DND-41 (cell line): Measurements from ENCODE around the gene MYO1D.

Source experiments
- ATAC-seq: fragments of 200-7000 bp; cut with Tn5 transposase; 3 replicates; pipeline ENCODE4 v1.9.1; 2021; ENCODE audit warnings: low read depth; ENCODE audit not compliant: insufficient read depth
- DNase-seq: peaks from one replicate; pipeline ENCODE4 v3.0.0-alpha.2; 2020
- H2AFZ ChIP-seq: 2 replicates; pipeline ENCODE4 v1.6.0; 2012; ENCODE audit warnings: low read depth, low read length
- H3K27ac ChIP-seq: 2 replicates; pipeline ENCODE4 v1.5.1; 2012; ENCODE audit warnings: low read length, inconsistent platforms
- H3K27me3 ChIP-seq: fragments of 200-600 bp; sonication (generic); 2 replicates; pipeline ENCODE4 v1.6.0; 2012; ENCODE audit warnings: low read length, mild to moderate bottlenecking, inconsistent platforms; ENCODE audit not compliant: insufficient read depth, poor library complexity
- H3K36me3 ChIP-seq: 2 replicates; pipeline ENCODE4 v1.5.1; 2012; ENCODE audit warnings: low read length, inconsistent platforms; ENCODE audit not compliant: insufficient read depth
- H3K4me1 ChIP-seq: 2 replicates; pipeline ENCODE4 v1.5.1; 2012; ENCODE audit warnings: mild to moderate bottlenecking, low read length; ENCODE audit not compliant: insufficient read depth
- H3K4me2 ChIP-seq: 2 replicates; pipeline ENCODE4 v1.6.0; 2012; ENCODE audit warnings: mild to moderate bottlenecking, moderate library complexity, low read length, inconsistent platforms; ENCODE audit not compliant: insufficient read depth
- H3K4me3 ChIP-seq, 2 experiments: fragments of 200-600 bp in 1 of 2; shearing (Covaris generic) in 1 of 2; 2 replicates each; pipeline ENCODE4 v1.5.1; 2012 to 2016; ENCODE audit warnings: inconsistent platforms in 2 of 2, low read length in 2 of 2, mild to moderate bottlenecking in 2 of 2, low read depth in 1 of 2, moderate library complexity in 1 of 2
- H3K79me2 ChIP-seq: 2 replicates; pipeline ENCODE4 v1.6.0; 2012; ENCODE audit warnings: low read length, inconsistent platforms; ENCODE audit not compliant: insufficient read depth
- H3K9ac ChIP-seq: 2 replicates; pipeline ENCODE4 v1.6.0; 2012; ENCODE audit warnings: low read depth, mild to moderate bottlenecking, inconsistent platforms, low read length, moderate library complexity
- H3K9me3 ChIP-seq: 2 replicates; pipeline ENCODE4 v1.5.1; 2012; ENCODE audit warnings: low read length, moderate library complexity, mild to moderate bottlenecking, inconsistent platforms; ENCODE audit not compliant: insufficient read depth, severe bottlenecking
- H4K20me1 ChIP-seq: 2 replicates; pipeline ENCODE4 v1.6.0; 2012; ENCODE audit warnings: low read length; ENCODE audit not compliant: insufficient read depth
- EZH2 ChIP-seq: IDR thresholded peaks from 3 replicates; pipeline ENCODE4 v1.6.1; 2012; ENCODE audit warnings: borderline replicate concordance, low read depth, mild to moderate bottlenecking, moderate library complexity, low read length, inconsistent platforms; ENCODE audit not compliant: severe bottlenecking
- TF ChIP-seq, protein P1 (sequence below): IDR thresholded peaks from 2 replicates; pipeline ENCODE4 v1.5.1; 2012; ENCODE audit warnings: borderline replicate concordance, low read length, moderate library complexity, mild to moderate bottlenecking; ENCODE audit not compliant: poor library complexity, severe bottlenecking; ENCODE audit errors: extremely low read depth

The MYO1D gene

DNA sequence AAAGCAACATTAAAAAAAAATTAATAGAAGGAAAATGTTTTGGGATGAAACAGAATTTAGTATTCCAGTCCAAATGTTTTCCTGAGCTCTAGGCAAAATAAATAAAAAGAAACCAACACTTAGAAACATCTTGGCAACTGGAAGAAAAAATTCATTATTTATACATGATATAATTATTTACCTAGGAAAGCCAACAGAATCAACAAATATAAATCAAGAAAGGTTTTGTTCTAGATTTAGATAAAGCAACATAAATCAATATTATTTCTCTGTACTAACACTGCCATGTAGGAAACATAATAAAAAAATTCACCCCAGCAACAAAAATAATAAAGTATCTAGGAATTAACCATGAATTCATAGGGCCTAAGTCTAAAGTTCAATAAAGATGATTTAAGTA lies 167.4 kb downstream of the MYO1D start:
- Histone ChIP-seq H3K79me2 (no peaks in the 10 kb centered on the region), H2AFZ (no peak overlapping the region), H3K9me3 (no peaks in the 10 kb centered on the region), H4K20me1 (no peaks in the 10 kb centered on the region), H3K27me3 (peaks cover 11% of the 10 kb centered on the region), H3K9ac (no peak overlapping the region), H3K4me3 (no peak overlapping the region), H3K27ac (no peak overlapping the region), H3K4me2 (no peak overlapping the region), H3K4me1 (no peaks in the 10 kb centered on the region), H3K36me3 (no peaks in the 10 kb centered on the region)
- no peak for ATAC-seq
- TF ChIP-seq, protein P1, sequence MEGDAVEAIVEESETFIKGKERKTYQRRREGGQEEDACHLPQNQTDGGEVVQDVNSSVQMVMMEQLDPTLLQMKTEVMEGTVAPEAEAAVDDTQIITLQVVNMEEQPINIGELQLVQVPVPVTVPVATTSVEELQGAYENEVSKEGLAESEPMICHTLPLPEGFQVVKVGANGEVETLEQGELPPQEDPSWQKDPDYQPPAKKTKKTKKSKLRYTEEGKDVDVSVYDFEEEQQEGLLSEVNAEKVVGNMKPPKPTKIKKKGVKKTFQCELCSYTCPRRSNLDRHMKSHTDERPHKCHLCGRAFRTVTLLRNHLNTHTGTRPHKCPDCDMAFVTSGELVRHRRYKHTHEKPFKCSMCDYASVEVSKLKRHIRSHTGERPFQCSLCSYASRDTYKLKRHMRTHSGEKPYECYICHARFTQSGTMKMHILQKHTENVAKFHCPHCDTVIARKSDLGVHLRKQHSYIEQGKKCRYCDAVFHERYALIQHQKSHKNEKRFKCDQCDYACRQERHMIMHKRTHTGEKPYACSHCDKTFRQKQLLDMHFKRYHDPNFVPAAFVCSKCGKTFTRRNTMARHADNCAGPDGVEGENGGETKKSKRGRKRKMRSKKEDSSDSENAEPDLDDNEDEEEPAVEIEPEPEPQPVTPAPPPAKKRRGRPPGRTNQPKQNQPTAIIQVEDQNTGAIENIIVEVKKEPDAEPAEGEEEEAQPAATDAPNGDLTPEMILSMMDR = no peak
- TF ChIP-seq EZH2 = no peak
- no peak for DNase-seq

DNA sequence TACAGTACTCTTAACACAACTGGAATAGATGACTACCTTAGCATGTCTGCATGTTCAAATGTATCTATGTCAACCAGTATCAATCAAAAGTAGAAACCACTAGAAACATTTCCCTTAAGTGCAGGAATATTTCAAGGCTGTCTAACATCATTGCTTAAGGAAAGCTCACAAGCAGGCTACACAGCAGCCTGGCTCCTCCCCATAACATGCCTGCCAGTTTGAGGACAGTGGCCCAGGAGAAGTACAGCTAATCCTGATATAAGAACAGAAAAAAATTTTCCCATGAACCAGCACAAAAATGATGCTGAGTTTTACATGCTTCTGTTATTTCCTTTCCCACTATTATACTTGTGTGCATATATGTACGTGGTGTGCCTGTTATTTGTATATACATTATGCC lies 175.1 kb downstream of the MYO1D start:
- TF ChIP-seq EZH2 = no peak
- TF ChIP-seq, protein P1 = no peak
- H2AFZ ChIP-seq = no peak overlapping the region
- no peak for ATAC-seq
- no peak overlapping the region for H3K9ac ChIP-seq
- peaks cover 10% of the 10 kb centered on the region for H3K27me3 ChIP-seq
- no peaks in the 10 kb centered on the region for H3K79me2 ChIP-seq
- no peak overlapping the region for H3K4me3 ChIP-seq
- no peaks in the 10 kb centered on the region for H4K20me1 ChIP-seq
- H3K36me3 ChIP-seq = no peaks in the 10 kb centered on the region
- no peak overlapping the region for H3K27ac ChIP-seq
- no peaks in the 10 kb centered on the region for H3K9me3 ChIP-seq
- no peaks in the 10 kb centered on the region for H3K4me1 ChIP-seq
- no peak overlapping the region for H3K4me2 ChIP-seq
- DNase-seq = no peak

DNA sequence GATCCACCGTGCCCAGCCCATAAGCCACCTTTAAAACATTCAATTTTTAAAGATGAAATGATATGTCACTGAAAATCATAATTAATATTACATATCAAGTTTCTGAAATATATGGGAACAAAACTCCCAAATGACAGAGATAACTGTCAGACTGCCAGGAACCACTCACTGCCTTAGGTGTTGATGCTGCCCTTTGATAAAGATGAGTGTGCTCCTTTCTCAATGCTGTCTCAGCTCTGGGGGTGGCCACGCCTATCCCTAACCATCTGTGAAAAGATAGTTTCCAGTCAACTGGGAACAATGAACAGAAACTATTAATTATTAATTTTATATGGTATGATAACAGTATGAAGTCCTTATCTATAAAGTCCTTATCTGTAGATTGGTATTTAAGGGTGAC lies 177.7 kb downstream of the MYO1D start:
- H3K9ac ChIP-seq = no peak overlapping the region
- H3K27me3 ChIP-seq = peaks cover 8% of the 10 kb centered on the region
- H3K79me2 ChIP-seq = no peaks in the 10 kb centered on the region
- no peaks in the 10 kb centered on the region for H4K20me1 ChIP-seq
- no peaks in the 10 kb centered on the region for H3K9me3 ChIP-seq
- no peak overlapping the region for H3K4me2 ChIP-seq
- H3K4me3 ChIP-seq = no peak overlapping the region
- ATAC-seq (no peak), DNase-seq (no peak)
- TF ChIP-seq EZH2 = no peak
- TF ChIP-seq, protein P1 = no peak
- H2AFZ ChIP-seq = no peak overlapping the region
- no peaks in the 10 kb centered on the region for H3K4me1 ChIP-seq
- H3K27ac ChIP-seq = no peak overlapping the region
- H3K36me3 ChIP-seq = no peaks in the 10 kb centered on the region
